Neural progenitor cell (in vitro differentiated cells): ENCODE results near the gene ATAD3B.

Source experiments
- EZH2 ChIP-seq: fragments of 200-600 bp; sonication (generic); IDR thresholded peaks from 2 replicates; pipeline ENCODE4 v1.6.1; 2017; ENCODE audit warnings: antibody characterized with exemption, mild to moderate bottlenecking, moderate library complexity
- TF ChIP-seq, protein P1 (sequence below): fragments of 200-600 bp; sonication (generic); IDR thresholded peaks from 2 replicates; pipeline ENCODE4 v1.5.1; 2017; ENCODE audit warnings: antibody characterized with exemption, mild to moderate bottlenecking

DNA sequence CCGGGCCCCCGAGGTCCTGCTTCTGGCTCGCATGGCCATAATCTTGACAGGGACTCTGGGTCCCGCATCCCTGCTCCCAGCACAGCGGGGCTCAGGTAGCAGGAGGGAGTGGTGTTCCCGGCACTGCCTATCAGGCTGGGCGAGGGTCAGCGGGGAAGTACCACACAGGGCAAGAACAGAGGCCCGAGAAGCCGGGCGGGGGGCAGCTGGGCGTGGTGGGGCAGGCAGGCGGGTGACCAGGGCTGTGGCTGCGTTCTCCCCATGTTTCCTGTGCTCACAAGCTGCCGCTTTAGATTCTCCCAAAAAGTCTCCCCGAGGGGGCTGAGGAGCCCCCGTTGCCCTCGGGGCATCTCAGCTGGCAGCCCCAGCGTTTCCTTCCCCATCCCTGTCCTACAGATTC, 18.3 kb downstream of the ATAD3B start:
- TF ChIP-seq, protein P1, sequence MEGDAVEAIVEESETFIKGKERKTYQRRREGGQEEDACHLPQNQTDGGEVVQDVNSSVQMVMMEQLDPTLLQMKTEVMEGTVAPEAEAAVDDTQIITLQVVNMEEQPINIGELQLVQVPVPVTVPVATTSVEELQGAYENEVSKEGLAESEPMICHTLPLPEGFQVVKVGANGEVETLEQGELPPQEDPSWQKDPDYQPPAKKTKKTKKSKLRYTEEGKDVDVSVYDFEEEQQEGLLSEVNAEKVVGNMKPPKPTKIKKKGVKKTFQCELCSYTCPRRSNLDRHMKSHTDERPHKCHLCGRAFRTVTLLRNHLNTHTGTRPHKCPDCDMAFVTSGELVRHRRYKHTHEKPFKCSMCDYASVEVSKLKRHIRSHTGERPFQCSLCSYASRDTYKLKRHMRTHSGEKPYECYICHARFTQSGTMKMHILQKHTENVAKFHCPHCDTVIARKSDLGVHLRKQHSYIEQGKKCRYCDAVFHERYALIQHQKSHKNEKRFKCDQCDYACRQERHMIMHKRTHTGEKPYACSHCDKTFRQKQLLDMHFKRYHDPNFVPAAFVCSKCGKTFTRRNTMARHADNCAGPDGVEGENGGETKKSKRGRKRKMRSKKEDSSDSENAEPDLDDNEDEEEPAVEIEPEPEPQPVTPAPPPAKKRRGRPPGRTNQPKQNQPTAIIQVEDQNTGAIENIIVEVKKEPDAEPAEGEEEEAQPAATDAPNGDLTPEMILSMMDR, result no peak
- no peak for TF ChIP-seq EZH2
